H9 (cell line): ENCODE data around the gene ADARB2. TPM values are rescaled to one million over a fixed set of nuclear protein-coding genes. Genes with fewer than 3 reads are reported as not detected.

Experiments
- DNase-seq: peaks from one replicate; pipeline ENCODE4 v3.0.0-alpha.2; 2017
- H2AFZ ChIP-seq: one replicate; pipeline ENCODE4 v1.6.1; 2013; ENCODE audit warnings: mild to moderate bottlenecking, low read length, control low read depth, moderate library complexity
- H2AK5ac ChIP-seq: 2 replicates; pipeline ENCODE4 v1.6.1; 2013; ENCODE audit warnings: low read length, control low read depth, mixed read lengths; ENCODE audit not compliant: insufficient read length
- H2BK120ac ChIP-seq: one replicate; pipeline ENCODE4 v1.6.1; 2013; ENCODE audit warnings: low read depth, mild to moderate bottlenecking, low read length, control low read depth, inconsistent platforms; ENCODE audit not compliant: poor library complexity, severe bottlenecking
- H2BK12ac ChIP-seq: 2 replicates; pipeline ENCODE4 v1.6.1; 2013; ENCODE audit warnings: low read length, control low read depth, mixed read lengths, low read depth; ENCODE audit not compliant: insufficient read length
- H2BK15ac ChIP-seq: 2 replicates; pipeline ENCODE4 v1.6.1; 2013; ENCODE audit warnings: low read depth, low read length, control low read depth
- H2BK20ac ChIP-seq: one replicate; pipeline ENCODE4 v1.6.1; 2013; ENCODE audit warnings: low read depth, mild to moderate bottlenecking, low read length, control low read depth, inconsistent platforms; ENCODE audit not compliant: poor library complexity, severe bottlenecking
- H2BK5ac ChIP-seq: 2 replicates; pipeline ENCODE4 v1.6.1; 2013; ENCODE audit warnings: low read length, control low read depth, mixed read lengths; ENCODE audit not compliant: insufficient read length
- H3K14ac ChIP-seq: 2 replicates; pipeline ENCODE4 v1.6.1; 2013; ENCODE audit warnings: low read length, control low read depth; ENCODE audit not compliant: insufficient read depth
- H3K18ac ChIP-seq: 2 replicates; pipeline ENCODE4 v1.6.1; 2013; ENCODE audit warnings: low read depth, mild to moderate bottlenecking, mixed read lengths, low read length, control low read depth; ENCODE audit not compliant: insufficient read length
- H3K23ac ChIP-seq: 2 replicates; pipeline ENCODE4 v1.6.1; 2013; ENCODE audit warnings: low read length, control low read depth, mixed read lengths, low read depth; ENCODE audit not compliant: insufficient read length
- H3K23me2 ChIP-seq: 2 replicates; pipeline ENCODE4 v1.6.1; 2013; ENCODE audit warnings: low read depth, mild to moderate bottlenecking, mixed read lengths, low read length, control low read depth; ENCODE audit not compliant: insufficient read length, poor library complexity, severe bottlenecking
- H3K27ac ChIP-seq: 2 replicates; pipeline ENCODE4 v1.5.1; 2013; ENCODE audit warnings: low read length, control low read depth, mixed read lengths, low read depth; ENCODE audit not compliant: insufficient read length
- H3K27me3 ChIP-seq: 2 replicates; pipeline ENCODE4 v1.6.1; 2013; ENCODE audit warnings: low read length, control low read depth, inconsistent platforms; ENCODE audit not compliant: insufficient read depth
- H3K4ac ChIP-seq: 2 replicates; pipeline ENCODE4 v1.6.1; 2013; ENCODE audit warnings: low read depth, mild to moderate bottlenecking, control low read depth, inconsistent platforms, low read length, moderate library complexity
- H3K4me1 ChIP-seq: 2 replicates; pipeline ENCODE4 v1.6.1; 2013; ENCODE audit warnings: low read length, control low read depth, inconsistent platforms; ENCODE audit not compliant: insufficient read depth
- H3K4me2 ChIP-seq: 2 replicates; pipeline ENCODE4 v1.6.1; 2013; ENCODE audit warnings: low read length, control low read depth, mixed read lengths; ENCODE audit not compliant: insufficient read length, insufficient read depth
- H3K56ac ChIP-seq: 2 replicates; pipeline ENCODE4 v1.6.1; 2013; ENCODE audit warnings: low read depth, mild to moderate bottlenecking, mixed read lengths, low read length, control low read depth; ENCODE audit not compliant: insufficient read length
- H3K79me1 ChIP-seq: 2 replicates; pipeline ENCODE4 v1.6.1; 2013; ENCODE audit warnings: low read depth, mild to moderate bottlenecking, moderate library complexity, low read length, control low read depth, inconsistent platforms; ENCODE audit not compliant: insufficient read depth, poor library complexity, severe bottlenecking
- H3K79me2 ChIP-seq: 2 replicates; pipeline ENCODE4 v1.6.1; 2013; ENCODE audit warnings: low read length, control low read depth, inconsistent platforms; ENCODE audit not compliant: insufficient read depth
- H3K9ac ChIP-seq: 2 replicates; pipeline ENCODE4 v1.6.1; 2013; ENCODE audit warnings: low read length, control low read depth, mixed read lengths; ENCODE audit not compliant: insufficient read length; ENCODE audit errors: extremely low read depth
- H3K9me3 ChIP-seq: one replicate; pipeline ENCODE4 v1.6.1; 2013; ENCODE audit warnings: low read depth, low read length, inconsistent platforms; ENCODE audit not compliant: control insufficient read depth
- H3T11ph ChIP-seq: one replicate; pipeline ENCODE4 v1.6.1; 2013; ENCODE audit warnings: mild to moderate bottlenecking, low read length, control low read depth, inconsistent platforms
- H4K20me1 ChIP-seq: one replicate; pipeline ENCODE4 v1.6.1; 2013; ENCODE audit not compliant: control insufficient read depth, insufficient read length, insufficient read depth
- H4K5ac ChIP-seq: 2 replicates; pipeline ENCODE4 v1.6.1; 2013; ENCODE audit warnings: low read depth, mild to moderate bottlenecking, mixed read lengths, low read length, control low read depth; ENCODE audit not compliant: insufficient read length
- H4K8ac ChIP-seq: replicated peaks from 2 replicates; pipeline ENCODE4 v1.6.1; 2013; ENCODE audit warnings: low read length, control low read depth, mixed read lengths, low read depth; ENCODE audit not compliant: insufficient read length
- H4K91ac ChIP-seq: 2 replicates; pipeline ENCODE4 v1.6.1; 2013; ENCODE audit warnings: low read depth, mild to moderate bottlenecking, moderate library complexity, mixed read lengths, low read length, control low read depth; ENCODE audit not compliant: insufficient read length
- H3K27ac Mint-ChIP-seq, 3 experiments: 2 replicates in 2 of 3; 3 replicates in 1 of 3; pipeline ENCODE4 v1.8.0; 2020 to 2021; ENCODE audit warnings: mixed read lengths in 3 of 3, mild to moderate bottlenecking in 1 of 3, moderate library complexity in 1 of 3
- H3K27me3 Mint-ChIP-seq: 2 replicates; pipeline ENCODE4 v1.8.0; 2021; ENCODE audit warnings: low read depth, mild to moderate bottlenecking, moderate library complexity, mixed read lengths
- H3K36me3 Mint-ChIP-seq, 3 experiments: 2 replicates in 2 of 3; 3 replicates in 1 of 3; pipeline ENCODE4 v1.8.0; 2020 to 2021; ENCODE audit warnings: low read depth in 3 of 3, mixed read lengths in 3 of 3; ENCODE audit not compliant: insufficient read depth in 1 of 3
- H3K4me1 Mint-ChIP-seq, 2 experiments: 2 replicates each; pipeline ENCODE4 v1.8.0; 2020; ENCODE audit warnings: mixed read lengths in 2 of 2
- H3K4me3 Mint-ChIP-seq, 2 experiments: 2 replicates in 1 of 2; 3 replicates in 1 of 2; pipeline ENCODE4 v1.8.0; 2020 to 2021; ENCODE audit warnings: mild to moderate bottlenecking in 2 of 2, mixed read lengths in 2 of 2, moderate library complexity in 1 of 2
- H3K9me3 Mint-ChIP-seq, 2 experiments: 2 replicates in 1 of 2; 3 replicates in 1 of 2; pipeline ENCODE4 v1.8.0; 2020; ENCODE audit warnings: mild to moderate bottlenecking in 2 of 2, mixed read lengths in 2 of 2, moderate library complexity in 1 of 2
- WGBS: extraction: QIAGEN DNeasy Blood & Tissue Kit; methylation state at CpG from one replicate; pipeline ENCODE4 v1.1.7; 2013; ENCODE audit warnings: missing lambda C conversion rate, low lambda C conversion rate, mixed read lengths; ENCODE audit not compliant: insufficient read length; ENCODE audit errors: extremely low coverage; 5-methylcytosine and 5-hydroxymethylcytosine counted together
- total RNA-seq: library from RNA; stranded (reverse); gene quantifications from 2 replicates; pipeline ENCODE4 v1.2.1, GENCODE V29; 2021
- TF ChIP-seq, protein P1 (sequence below): fragments of 200-600 bp; sonication (generic); conservative IDR thresholded peaks from 3 replicates; pipeline ENCODE4 v1.8.0; 2021; ENCODE audit warnings: antibody characterized with exemption, mild to moderate bottlenecking

ADARB2 gene
- total RNA-seq, 1 experiment from 2014 or later, result 0.87 TPM

DNA sequence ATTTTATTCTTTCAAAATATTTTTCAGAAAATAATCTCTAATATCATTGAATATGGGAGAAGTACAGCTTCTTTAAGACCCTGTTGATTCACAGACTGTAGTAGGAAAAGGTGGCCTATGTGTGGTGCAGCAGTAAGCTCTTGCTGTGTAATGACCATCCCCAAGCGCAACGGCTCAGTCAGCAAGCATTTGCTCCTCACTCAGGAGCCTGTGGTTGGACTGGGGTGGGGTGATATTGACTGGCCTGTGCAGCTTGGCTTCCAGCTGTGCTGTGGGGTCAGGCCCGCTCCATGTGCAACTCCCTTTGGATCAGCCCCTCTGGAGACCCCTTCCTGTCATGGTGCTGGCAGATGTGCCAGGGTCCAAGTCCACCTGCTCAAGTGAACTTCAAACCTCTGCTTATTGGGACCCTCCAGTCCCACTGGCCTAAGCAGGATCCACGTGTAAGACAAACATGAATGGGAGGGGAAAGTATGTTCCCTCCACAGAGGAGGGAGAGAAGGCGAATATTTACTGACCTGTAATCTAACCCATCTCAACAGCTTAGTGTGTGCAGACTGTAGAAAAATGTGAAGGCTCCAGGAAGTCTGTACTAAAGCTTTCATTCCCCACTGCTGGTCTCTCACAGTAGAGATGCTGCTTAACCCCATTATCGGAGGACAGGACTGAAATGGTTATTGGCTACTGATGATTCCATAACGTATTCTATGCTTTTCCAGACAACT lies 441.4 kb downstream of the ADARB2 start:
- Histone ChIP-seq H2BK120ac (no peak overlapping the region), H2AFZ (no peak overlapping the region), H3K18ac (no peak overlapping the region), H3K79me1 (no peaks in the 10 kb centered on the region), H3K56ac (no peak overlapping the region), H3K4me2 (no peak overlapping the region), H3K27me3 (no peaks in the 10 kb centered on the region), H3K4ac (no peak overlapping the region), H3K9me3 (no peaks in the 10 kb centered on the region), H3K23me2 (no peaks in the 10 kb centered on the region), H3K14ac (no peak overlapping the region), H3K9ac (no peak overlapping the region), H3K79me2 (no peaks in the 10 kb centered on the region), H2BK15ac (no peak overlapping the region), H2AK5ac (no peak overlapping the region), H3T11ph (no peak overlapping the region), H3K27ac (no peak overlapping the region), H4K91ac (no peak overlapping the region), H4K5ac (no peak overlapping the region), H2BK5ac (no peak overlapping the region), H4K20me1 (no peaks in the 10 kb centered on the region), H2BK12ac (no peak overlapping the region), H3K23ac (no peak overlapping the region), H4K8ac (no peak overlapping the region), H2BK20ac (no peak overlapping the region), H3K4me1 (peaks cover 3% of the 10 kb centered on the region; the same call in 1 of the 2 replicates)
- WGBS, result no CpG with 5 or more reads among the region's 7 CpGs
- Mint-ChIP-seq H3K27ac (no peak overlapping the region; a peak in 2 of 7 replicates), H3K4me1 (peaks cover 43 to 44% of the 10 kb centered on the region in 2 experiments), H3K4me3 (no peak overlapping the region), H3K36me3 (peaks cover 0 to 10% (median 4%) of the 10 kb centered on the region in 3 experiments; a peak in 4 of 7 replicates), H3K9me3 (peaks cover 2 to 8% of the 10 kb centered on the region in 2 experiments), H3K27me3 (peaks cover 5% of the 10 kb centered on the region)
- TF ChIP-seq, protein P1, sequence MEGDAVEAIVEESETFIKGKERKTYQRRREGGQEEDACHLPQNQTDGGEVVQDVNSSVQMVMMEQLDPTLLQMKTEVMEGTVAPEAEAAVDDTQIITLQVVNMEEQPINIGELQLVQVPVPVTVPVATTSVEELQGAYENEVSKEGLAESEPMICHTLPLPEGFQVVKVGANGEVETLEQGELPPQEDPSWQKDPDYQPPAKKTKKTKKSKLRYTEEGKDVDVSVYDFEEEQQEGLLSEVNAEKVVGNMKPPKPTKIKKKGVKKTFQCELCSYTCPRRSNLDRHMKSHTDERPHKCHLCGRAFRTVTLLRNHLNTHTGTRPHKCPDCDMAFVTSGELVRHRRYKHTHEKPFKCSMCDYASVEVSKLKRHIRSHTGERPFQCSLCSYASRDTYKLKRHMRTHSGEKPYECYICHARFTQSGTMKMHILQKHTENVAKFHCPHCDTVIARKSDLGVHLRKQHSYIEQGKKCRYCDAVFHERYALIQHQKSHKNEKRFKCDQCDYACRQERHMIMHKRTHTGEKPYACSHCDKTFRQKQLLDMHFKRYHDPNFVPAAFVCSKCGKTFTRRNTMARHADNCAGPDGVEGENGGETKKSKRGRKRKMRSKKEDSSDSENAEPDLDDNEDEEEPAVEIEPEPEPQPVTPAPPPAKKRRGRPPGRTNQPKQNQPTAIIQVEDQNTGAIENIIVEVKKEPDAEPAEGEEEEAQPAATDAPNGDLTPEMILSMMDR, result no peak
- no peak for DNase-seq
